Karpas-422 (cell line): ENCODE measurements around the gene COLEC12. TPM values are rescaled to one million over a fixed set of nuclear protein-coding genes. Genes with fewer than 3 reads are reported as not detected.

Experiments used
- DNase-seq: peaks from one replicate; pipeline ENCODE4 v3.0.0-alpha.2; 2015
- H2AFZ ChIP-seq: fragments of 200-600 bp; sonication (generic); 2 replicates; pipeline ENCODE4 v1.6.1; 2014; ENCODE audit warnings: antibody characterized with exemption, low read length, mixed read lengths
- H3K27ac ChIP-seq: fragments of 200-600 bp; sonication (generic); 2 replicates; pipeline ENCODE4 v1.5.1; 2014; ENCODE audit warnings: mild to moderate bottlenecking, low read length, moderate library complexity
- H3K27me3 ChIP-seq: fragments of 200-600 bp; sonication (generic); 2 replicates; pipeline ENCODE4 v1.6.1; 2014; ENCODE audit warnings: low read length, mixed read lengths
- H3K36me3 ChIP-seq: fragments of 200-600 bp; sonication (generic); 2 replicates; pipeline ENCODE4 v1.6.1; 2014; ENCODE audit warnings: low read length, mixed read lengths; ENCODE audit not compliant: insufficient read depth
- H3K4me1 ChIP-seq: fragments of 200-600 bp; sonication (generic); 2 replicates; pipeline ENCODE4 v1.6.1; 2014; ENCODE audit warnings: mild to moderate bottlenecking, low read length, mixed read lengths
- H3K4me2 ChIP-seq: fragments of 200-600 bp; sonication (generic); 2 replicates; pipeline ENCODE4 v1.6.1; 2014; ENCODE audit warnings: low read length, low read depth, mild to moderate bottlenecking; ENCODE audit not compliant: poor library complexity, severe bottlenecking
- H3K4me3 ChIP-seq: fragments of 200-600 bp; sonication (generic); 2 replicates; pipeline ENCODE4 v1.5.1; 2014; ENCODE audit warnings: mild to moderate bottlenecking, antibody characterized with exemption, low read length, mixed read lengths
- H3K79me2 ChIP-seq: fragments of 200-600 bp; sonication (generic); 2 replicates; pipeline ENCODE4 v1.6.1; 2014; ENCODE audit warnings: mild to moderate bottlenecking, low read length, mixed read lengths
- H3K9ac ChIP-seq: fragments of 200-600 bp; sonication (generic); 2 replicates; pipeline ENCODE4 v1.6.0; 2014; ENCODE audit warnings: low read length
- H3K9me2 ChIP-seq: fragments of 200-600 bp; sonication (generic), shearing (Covaris generic); replicated peaks from 2 replicates; pipeline ENCODE4 v1.6.0; 2014; ENCODE audit warnings: mild to moderate bottlenecking, low read length, moderate library complexity; ENCODE audit not compliant: insufficient read depth
- H3K9me3 ChIP-seq: fragments of 300-700, 200-600 bp; sonication (generic); 2 replicates; pipeline ENCODE4 v1.6.1; 2014; ENCODE audit warnings: low read length, mixed read lengths
- H4K20me1 ChIP-seq: fragments of 200-600 bp; sonication (generic); 2 replicates; pipeline ENCODE4 v1.6.1; 2014; ENCODE audit warnings: mild to moderate bottlenecking, antibody characterized with exemption, low read length, low read depth; ENCODE audit not compliant: insufficient read depth
- total RNA-seq: library from RNA; depleted of rRNA; stranded (reverse); fragments of >200 nt; shearing (Covaris generic); gene quantifications from 2 replicates; pipeline ENCODE4 v1.2.3, GENCODE V29; 2014; ENCODE audit warnings: low replicate concordance

The COLEC12 gene
- total RNA-seq, 1 experiment from 2014 or later: not detected

GRCh38 chr18:448116-448790, 52.2 kb downstream of the COLEC12 start:
- Histone ChIP-seq H3K4me2 (no peak overlapping the region), H3K9me2 (no peaks in the 10 kb centered on the region), H3K79me2 (no peaks in the 10 kb centered on the region), H2AFZ (no peak overlapping the region), H3K9ac (no peak overlapping the region), H3K4me3 (no peak overlapping the region), H3K27ac (no peak overlapping the region), H3K9me3 (no peaks in the 10 kb centered on the region), H3K27me3 (no peaks in the 10 kb centered on the region), H3K4me1 (no peaks in the 10 kb centered on the region), H3K36me3 (no peaks in the 10 kb centered on the region), H4K20me1 (no peaks in the 10 kb centered on the region)
- no peak for DNase-seq

DNA sequence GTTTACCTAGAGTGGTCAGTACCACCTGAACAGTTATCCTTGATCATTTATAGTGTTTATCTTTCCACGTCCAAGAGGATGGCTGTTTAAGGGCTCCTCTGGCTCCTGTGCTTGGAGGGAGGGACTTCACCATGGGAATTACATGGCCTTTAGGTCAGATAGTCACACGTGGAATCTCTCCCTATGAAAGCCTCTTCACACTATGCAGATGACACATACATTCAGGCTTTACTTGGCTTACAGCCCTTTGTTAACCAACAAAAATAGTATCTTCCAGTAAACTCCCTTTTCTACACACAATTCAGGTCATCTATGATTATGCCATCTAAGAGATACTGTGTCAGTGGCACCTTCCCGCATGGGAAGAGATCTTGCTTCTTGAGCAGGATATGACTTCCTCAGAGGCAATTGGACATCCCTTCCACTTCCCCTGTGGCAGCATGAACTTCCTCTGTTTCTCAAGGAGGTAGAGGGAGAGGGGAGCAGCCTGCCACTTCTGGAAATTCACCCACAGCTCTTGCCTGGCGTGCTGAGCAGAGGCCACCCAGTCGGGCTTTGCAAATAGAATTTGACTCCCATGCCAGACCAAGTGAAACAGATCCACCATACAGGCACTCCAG, 53.5 kb downstream of the COLEC12 start:
- no peaks in the 10 kb centered on the region for H3K9me3 ChIP-seq
- DNase-seq: no peak
- no peak overlapping the region for H3K4me3 ChIP-seq
- H3K79me2 ChIP-seq: no peaks in the 10 kb centered on the region
- no peaks in the 10 kb centered on the region for H3K9me2 ChIP-seq
- no peaks in the 10 kb centered on the region for H3K27me3 ChIP-seq
- no peak overlapping the region for H3K4me2 ChIP-seq
- H3K36me3 ChIP-seq: no peaks in the 10 kb centered on the region
- no peak overlapping the region for H3K27ac ChIP-seq
- H3K9ac ChIP-seq: no peak overlapping the region
- H2AFZ ChIP-seq: no peak overlapping the region
- no peaks in the 10 kb centered on the region for H4K20me1 ChIP-seq
- no peaks in the 10 kb centered on the region for H3K4me1 ChIP-seq

GRCh38 chr18:445055-445454, 55.4 kb downstream of the COLEC12 start:
- Histone ChIP-seq H3K79me2 (no peaks in the 10 kb centered on the region), H3K9me3 (no peaks in the 10 kb centered on the region), H3K9me2 (no peaks in the 10 kb centered on the region), H3K4me3 (no peak overlapping the region), H3K36me3 (no peaks in the 10 kb centered on the region), H4K20me1 (no peaks in the 10 kb centered on the region), H3K27ac (no peak overlapping the region), H3K9ac (no peak overlapping the region), H3K4me2 (no peak overlapping the region), H2AFZ (no peak overlapping the region), H3K4me1 (no peaks in the 10 kb centered on the region), H3K27me3 (no peaks in the 10 kb centered on the region)
- no peak for DNase-seq

- H3K9ac ChIP-seq: no peak overlapping the region
- H3K4me1 ChIP-seq: no peaks in the 10 kb centered on the region
- H3K9me2 ChIP-seq: no peaks in the 10 kb centered on the region
- no peaks in the 10 kb centered on the region for H3K9me3 ChIP-seq
- no peaks in the 10 kb centered on the region for H3K27me3 ChIP-seq
- no peaks in the 10 kb centered on the region for H3K79me2 ChIP-seq
- no peak overlapping the region for H3K4me3 ChIP-seq
- DNase-seq: no peak
- no peak overlapping the region for H2AFZ ChIP-seq
- H3K4me2 ChIP-seq: no peak overlapping the region
- H3K27ac ChIP-seq: no peak overlapping the region
- no peaks in the 10 kb centered on the region for H4K20me1 ChIP-seq
- H3K36me3 ChIP-seq: no peaks in the 10 kb centered on the region
Observed at GRCh38 chr18:438571-438970, 61.9 kb downstream of the COLEC12 start.

GRCh38 chr18:435940-436339, 64.6 kb downstream of the COLEC12 start:
- no peak overlapping the region for H3K9ac ChIP-seq
- no peaks in the 10 kb centered on the region for H3K27me3 ChIP-seq
- H3K4me2 ChIP-seq: no peak overlapping the region
- no peaks in the 10 kb centered on the region for H3K9me2 ChIP-seq
- no peaks in the 10 kb centered on the region for H3K4me1 ChIP-seq
- no peaks in the 10 kb centered on the region for H3K36me3 ChIP-seq
- no peaks in the 10 kb centered on the region for H3K9me3 ChIP-seq
- H3K27ac ChIP-seq: no peak overlapping the region
- DNase-seq: no peak
- H4K20me1 ChIP-seq: no peaks in the 10 kb centered on the region
- no peak overlapping the region for H3K4me3 ChIP-seq
- H3K79me2 ChIP-seq: no peaks in the 10 kb centered on the region
- H2AFZ ChIP-seq: no peak overlapping the region

GRCh38 chr18:434410-434809, 66.1 kb downstream of the COLEC12 start:
- no peak overlapping the region for H3K27ac ChIP-seq
- no peak overlapping the region for H3K9ac ChIP-seq
- H3K9me3 ChIP-seq: no peaks in the 10 kb centered on the region
- no peaks in the 10 kb centered on the region for H3K4me1 ChIP-seq
- no peaks in the 10 kb centered on the region for H3K27me3 ChIP-seq
- H2AFZ ChIP-seq: no peak overlapping the region
- no peaks in the 10 kb centered on the region for H3K9me2 ChIP-seq
- H3K36me3 ChIP-seq: no peaks in the 10 kb centered on the region
- DNase-seq: no peak
- H3K4me3 ChIP-seq: no peak overlapping the region
- no peak overlapping the region for H3K4me2 ChIP-seq
- H3K79me2 ChIP-seq: no peaks in the 10 kb centered on the region
- no peaks in the 10 kb centered on the region for H4K20me1 ChIP-seq

DNA sequence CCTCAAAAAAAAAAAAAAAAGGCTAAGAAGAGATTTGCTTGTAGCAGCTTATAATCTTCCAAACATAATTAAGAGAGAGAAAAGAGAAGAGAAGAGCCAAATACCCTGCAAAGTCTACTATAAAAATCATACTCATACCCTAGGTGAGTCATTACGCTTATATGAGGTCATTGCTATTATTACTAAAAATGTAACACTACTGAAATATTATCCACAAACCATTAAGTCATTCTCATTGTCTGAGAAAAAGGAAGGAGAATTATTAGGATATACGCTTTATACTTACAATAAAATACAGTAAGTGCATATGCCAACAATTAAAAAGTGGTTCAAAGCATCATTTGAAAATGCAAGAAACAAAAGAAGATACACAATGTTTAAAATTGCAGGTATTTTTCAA, 66.5 kb downstream of the COLEC12 start:
- Histone ChIP-seq H3K79me2 (no peaks in the 10 kb centered on the region), H3K27ac (no peak overlapping the region), H3K4me1 (no peaks in the 10 kb centered on the region), H3K27me3 (no peaks in the 10 kb centered on the region), H3K4me3 (no peak overlapping the region), H3K9ac (no peak overlapping the region), H4K20me1 (no peaks in the 10 kb centered on the region), H3K9me2 (no peaks in the 10 kb centered on the region), H3K36me3 (no peaks in the 10 kb centered on the region), H3K4me2 (no peak overlapping the region), H3K9me3 (no peaks in the 10 kb centered on the region), H2AFZ (no peak overlapping the region)
- no peak for DNase-seq

DNA sequence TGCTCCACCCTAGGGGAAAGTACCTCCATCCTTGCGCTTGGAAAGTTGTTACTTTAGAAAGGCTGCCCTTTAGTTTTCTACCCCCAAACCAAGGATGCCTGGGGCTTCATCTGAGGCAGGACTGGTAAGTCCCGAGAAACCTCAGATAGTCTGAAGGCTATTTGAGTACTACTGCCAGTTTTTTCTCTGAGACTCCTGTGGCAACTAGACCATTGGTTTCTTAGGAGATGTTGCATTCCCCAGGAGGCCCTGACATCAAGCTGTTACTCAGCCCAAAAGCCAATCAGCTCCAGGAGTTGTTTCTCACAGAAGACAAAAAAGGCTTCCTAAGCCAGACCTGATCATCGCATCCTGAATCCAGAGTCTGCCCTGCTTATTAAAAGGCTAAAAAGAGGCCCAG, 67.2 kb downstream of the COLEC12 start:
- DNase-seq: no peak
- no peak overlapping the region for H2AFZ ChIP-seq
- no peaks in the 10 kb centered on the region for H3K9me2 ChIP-seq
- no peaks in the 10 kb centered on the region for H3K27me3 ChIP-seq
- no peak overlapping the region for H3K9ac ChIP-seq
- H3K79me2 ChIP-seq: no peaks in the 10 kb centered on the region
- H3K4me2 ChIP-seq: no peak overlapping the region
- no peaks in the 10 kb centered on the region for H3K4me1 ChIP-seq
- H3K9me3 ChIP-seq: no peaks in the 10 kb centered on the region
- no peak overlapping the region for H3K27ac ChIP-seq
- H3K4me3 ChIP-seq: no peak overlapping the region
- no peaks in the 10 kb centered on the region for H4K20me1 ChIP-seq
- H3K36me3 ChIP-seq: no peaks in the 10 kb centered on the region
